Measurements from ENCODE around the gene MAP3K8.

MAP3K8 gene

GRCh38 chr10:30437031-30437841, 3.3 kb downstream of the MAP3K8 start:
- peak overlapping the region; percentile 75 for H3K4me3 ChIP-seq (ENCODE audit: low read depth, low read length)
- TF ChIP-seq CTCF (IDR thresholded peaks at IDR 0.05; ENCODE audit: borderline replicate concordance, insufficient read depth, low read depth, low read length): no peak

DNA sequence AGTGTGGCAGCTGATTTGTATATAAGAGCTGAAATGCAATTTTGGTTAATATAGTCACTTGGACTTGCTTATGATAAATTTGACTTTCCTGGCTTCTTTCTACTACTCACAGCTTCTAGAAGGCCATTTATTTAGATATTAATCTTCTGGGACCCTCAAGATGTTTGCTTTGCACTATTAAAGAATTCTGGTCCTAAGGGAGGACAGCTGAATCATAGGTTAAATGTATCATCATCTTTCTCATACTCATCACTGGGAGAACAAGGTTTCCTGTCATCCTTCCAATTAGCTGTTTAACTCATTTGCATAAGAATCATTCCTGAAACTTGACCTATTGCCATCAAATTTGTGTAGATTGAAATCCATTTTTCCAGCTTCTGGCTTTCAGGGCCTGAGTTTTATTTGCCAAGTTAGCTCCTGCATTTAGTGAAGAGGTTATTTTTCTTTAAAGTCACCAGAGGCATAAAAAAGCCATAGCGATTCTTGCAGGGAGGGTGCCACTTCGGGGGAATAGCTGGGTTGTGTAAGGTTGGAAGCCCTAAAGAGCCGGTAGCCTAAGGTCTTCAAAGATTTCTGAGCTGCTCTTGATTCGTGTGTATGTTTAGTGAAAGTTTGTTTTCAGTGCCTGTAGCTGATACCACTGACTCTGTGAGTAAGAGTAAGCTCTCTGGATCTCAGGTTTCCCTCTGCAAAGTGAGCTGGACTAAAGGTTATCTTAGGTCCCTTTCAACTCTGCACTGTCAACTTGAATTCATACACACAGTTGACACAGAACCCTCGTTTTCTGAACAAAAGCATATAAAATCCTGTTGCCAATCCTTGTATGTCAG, 4.3 kb downstream of the MAP3K8 start:
- no peak for TF ChIP-seq CTCF (IDR thresholded peaks at IDR 0.05; ENCODE audit: borderline replicate concordance, insufficient read depth, low read depth, low read length)
- peak overlapping the region; percentile 75 for H3K4me3 ChIP-seq (ENCODE audit: low read depth, low read length)

- no peak for TF ChIP-seq CTCF (IDR thresholded peaks at IDR 0.05; ENCODE audit: borderline replicate concordance, insufficient read depth, low read depth, low read length)
These were observed 5.9 kb downstream of the MAP3K8 start for GRCh38 chr10:30439931-30440330.

GRCh38 chr10:30442019-30442606, 8.1 kb downstream of the MAP3K8 start:
- no peak for TF ChIP-seq CTCF (IDR thresholded peaks at IDR 0.05; ENCODE audit: borderline replicate concordance, insufficient read depth, low read depth, low read length)

More at GRCh38 chr10:30439931-30440330, 5.9 kb downstream of the MAP3K8 start:
- no peak overlapping the region for H3K4me3 ChIP-seq (ENCODE audit: low read depth, low read length)

DNA sequence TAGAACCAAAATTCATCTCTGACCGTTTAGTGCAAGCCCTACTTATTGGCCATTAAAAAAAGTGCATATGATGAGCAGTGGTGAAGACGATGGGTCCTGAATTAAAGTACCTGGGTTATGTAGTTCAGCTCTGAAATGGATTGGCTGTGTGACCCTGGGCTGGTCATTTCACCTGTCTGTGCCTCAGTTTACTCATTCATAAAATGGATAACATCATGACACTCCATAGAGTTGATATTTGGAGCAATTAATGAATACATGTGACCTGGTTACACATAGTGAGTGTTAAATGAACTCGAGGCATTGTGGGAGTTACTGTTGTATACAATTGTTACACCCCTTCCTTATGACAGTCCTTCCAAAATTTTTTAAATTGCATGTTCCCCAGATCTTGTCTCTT, 9.1 kb downstream of the MAP3K8 start:
- TF ChIP-seq CTCF (IDR thresholded peaks at IDR 0.05; ENCODE audit: borderline replicate concordance, insufficient read depth, low read depth, low read length): no peak

More at GRCh38 chr10:30442019-30442606, 8.1 kb downstream of the MAP3K8 start:
- H3K4me3 ChIP-seq (ENCODE audit: low read depth, low read length): no peak overlapping the region

DNA sequence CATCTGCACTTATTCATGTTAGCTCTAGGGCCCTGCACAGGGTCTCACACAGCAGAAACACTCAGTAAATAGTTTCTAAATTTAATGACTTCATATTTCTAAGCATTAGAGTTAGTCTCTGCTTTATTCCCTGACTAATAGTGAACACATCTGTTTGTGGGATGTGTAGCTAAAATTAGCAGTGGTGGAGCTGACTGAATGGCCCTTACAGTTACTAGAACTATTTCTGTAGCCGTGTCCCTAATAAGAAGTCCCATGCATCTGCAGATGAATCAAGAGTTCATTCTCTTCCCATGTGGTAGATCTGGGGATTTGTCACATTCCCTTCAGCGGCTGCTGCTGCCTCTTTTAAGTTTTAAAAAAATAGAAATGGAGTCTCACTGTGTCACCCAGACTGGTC, 11.7 kb downstream of the MAP3K8 start:
- H3K4me3 ChIP-seq (ENCODE audit: low read depth, low read length): no peak overlapping the region
- TF ChIP-seq CTCF (IDR thresholded peaks at IDR 0.05; ENCODE audit: borderline replicate concordance, insufficient read depth, low read depth, low read length): no peak

More for the DNA sequence above, 9.1 kb downstream of the MAP3K8 start:
- H3K4me3 ChIP-seq (ENCODE audit: low read depth, low read length): no peak overlapping the region

All from GM12875 (cell line).